GM18868 (cell line): Measurements from ENCODE around the gene SPRR1A.

Experiments
- ATAC-seq: cut with Tn5 transposase; IDR thresholded peaks from one replicate; pipeline ENCODE4 v1.9.1; 2021; ENCODE audit warnings: mild to moderate bottlenecking, moderate library complexity; ENCODE audit not compliant: unreplicated experiment

SPRR1A gene

DNA sequence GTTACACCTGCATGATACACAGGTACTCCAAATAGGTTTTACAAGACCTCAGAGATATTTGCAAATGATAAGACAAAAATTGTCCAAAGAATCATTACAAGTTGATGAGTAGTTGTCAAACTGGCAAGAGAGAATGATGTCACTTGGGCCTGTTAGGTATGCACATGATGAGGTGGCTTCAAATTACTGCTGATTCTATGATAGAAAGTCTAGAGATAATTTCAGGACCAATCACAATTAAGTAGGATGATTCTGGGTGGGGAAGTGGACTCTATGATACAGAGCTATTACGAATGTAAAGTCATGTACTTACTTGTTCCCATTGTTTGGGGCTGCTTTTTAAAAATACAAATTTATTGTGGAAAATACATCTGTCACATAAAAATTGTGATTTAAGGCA, 41.9 kb downstream of the SPRR1A start:
- no peak for ATAC-seq

GRCh38 chr1:153028766-153029165, 44.9 kb downstream of the SPRR1A start:
- no peak for ATAC-seq

GRCh38 chr1:153030895-153031294, 47.0 kb downstream of the SPRR1A start, which contains the start of gene SPRR1B:
SPRR1B (plus strand) TSS chr1:153031203; CDS start chr1:153032346, 1,143 bp downstream.
- ATAC-seq: no peak

DNA sequence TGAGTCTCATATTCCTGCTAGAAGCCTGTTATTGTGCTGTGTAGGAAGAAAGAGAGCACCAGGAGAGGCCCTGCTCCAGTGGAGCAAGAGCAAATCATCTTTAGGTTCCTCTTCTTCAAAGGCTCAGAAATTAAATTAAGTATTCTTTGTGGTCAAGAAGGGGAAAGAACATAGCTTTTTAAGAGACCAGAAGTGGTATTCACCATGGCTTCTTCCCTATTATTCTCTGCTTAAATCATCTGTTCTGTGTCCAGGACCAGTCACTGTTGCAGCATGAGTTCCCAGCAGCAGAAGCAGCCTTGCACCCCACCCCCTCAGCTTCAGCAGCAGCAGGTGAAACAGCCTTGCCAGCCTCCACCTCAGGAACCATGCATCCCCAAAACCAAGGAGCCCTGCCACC, 48.2 kb downstream of the SPRR1A start:
- no peak for ATAC-seq

DNA sequence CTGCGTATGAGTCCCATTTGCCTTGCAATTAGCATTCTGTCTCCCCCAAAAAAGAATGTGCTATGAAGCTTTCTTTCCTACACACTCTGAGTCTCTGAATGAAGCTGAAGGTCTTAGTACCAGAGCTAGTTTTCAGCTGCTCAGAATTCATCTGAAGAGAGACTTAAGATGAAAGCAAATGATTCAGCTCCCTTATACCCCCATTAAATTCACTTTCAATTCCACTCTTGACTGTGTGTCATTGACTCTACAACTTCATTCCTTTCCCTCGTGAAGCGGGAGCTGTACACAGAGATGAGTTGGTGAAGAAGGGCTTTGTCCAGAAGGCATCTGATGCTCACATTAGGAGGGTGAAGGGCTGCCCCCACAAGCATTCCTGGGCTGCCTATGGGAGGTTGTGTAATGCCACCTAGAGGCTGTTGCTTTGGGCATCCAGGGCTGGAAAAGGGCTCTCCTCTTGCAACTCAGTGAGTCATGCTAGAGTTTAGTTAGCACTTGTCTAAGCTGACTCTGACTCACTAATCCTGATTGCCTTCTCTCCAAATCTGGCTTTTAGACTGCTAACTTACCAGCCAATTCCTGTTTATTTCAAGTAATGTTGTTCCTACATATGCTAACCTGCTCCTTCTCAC, 48.9 kb downstream of the SPRR1A start:
- ATAC-seq: no peak

- ATAC-seq: no peak
Measured at GRCh38 chr1:153035211-153035610, 51.3 kb downstream of the SPRR1A start.
